Neural crest cell (in vitro differentiated cells): ENCODE measurements around the gene AGA. TPM values are rescaled to one million over a fixed set of nuclear protein-coding genes. Genes with fewer than 3 reads are reported as not detected.

Experiments used
- DNase-seq: peaks from one replicate; pipeline ENCODE4 v3.0.0; 2021; ENCODE audit warnings: low read depth, mixed read lengths, low spot score
- H3K27ac Mint-ChIP-seq: one replicate; pipeline ENCODE4 v1.8.0; 2021; ENCODE audit warnings: mild to moderate bottlenecking, mixed read lengths; ENCODE audit not compliant: unreplicated experiment
- H3K27me3 Mint-ChIP-seq: 2 replicates; pipeline ENCODE4 v1.8.0; 2021; ENCODE audit warnings: low read depth, mild to moderate bottlenecking, mixed read lengths
- H3K36me3 Mint-ChIP-seq: 2 replicates; pipeline ENCODE4 v1.8.0; 2021; ENCODE audit warnings: low read depth, mild to moderate bottlenecking, mixed read lengths
- H3K4me1 Mint-ChIP-seq: 2 replicates; pipeline ENCODE4 v1.8.0; 2021; ENCODE audit warnings: mixed read lengths
- H3K4me3 Mint-ChIP-seq: one replicate; pipeline ENCODE4 v1.8.0; 2021; ENCODE audit warnings: mild to moderate bottlenecking, mixed read lengths
- H3K9me3 Mint-ChIP-seq: 2 replicates; pipeline ENCODE4 v1.8.0; 2021; ENCODE audit warnings: mixed read lengths
- CTCF ChIP-seq: fragments of 200-600 bp; sonication (generic); conservative IDR thresholded peaks from 2 replicates; pipeline ENCODE4 v1.5.0; 2021; ENCODE audit warnings: antibody characterized with exemption, mild to moderate bottlenecking
- long read RNA-seq: library from polyadenylated mRNA; unstranded; transcript quantifications from one replicate; pipeline ENCODE4 v2.0.0, GENCODE V29; 2020
- total RNA-seq: library from RNA; stranded (reverse); gene quantifications from 2 replicates; pipeline ENCODE4 v1.2.1, GENCODE V29; 2021

The AGA gene
- 12.3 and 12.8 TPM in 2 replicates for total RNA-seq
- long read RNA-seq, transcript AGA-201 (9 exons, 2,107 nt), result major isoform, 47 of 53 reads
- long read RNA-seq, partial matches to known transcripts, result 0 of 53 reads
- long read RNA-seq, other reads (novel, unspliced or antisense), result 6 of 53 reads

- H3K27me3 Mint-ChIP-seq, result no peaks in the 10 kb centered on the region
- no peaks in the 10 kb centered on the region for H3K9me3 Mint-ChIP-seq
- H3K36me3 Mint-ChIP-seq, result peaks cover 2% of the 10 kb centered on the region
- peak within 1 kb of the TSS; percentile 92 for H3K4me3 Mint-ChIP-seq
- H3K27ac Mint-ChIP-seq, result peak within 1 kb of the TSS; percentile 94
- no peak for TF ChIP-seq CTCF
- DNase-seq, result peak; percentile 91
- H3K4me1 Mint-ChIP-seq, result peaks cover 29% of the 10 kb centered on the region
These were observed at the start of gene AGA for GRCh38 chr4:177441803-177442622. AGA (minus strand) TSS chr4:177442437; CDS start chr4:177442375, 62 bp downstream.

GRCh38 chr4:177492022-177492421 lies 49.8 kb upstream of the AGA start:
- H3K4me1 Mint-ChIP-seq, result peaks cover 4% of the 10 kb centered on the region

GRCh38 chr4:177490769-177491168 lies 48.5 kb upstream of the AGA start:
- Mint-ChIP-seq H3K36me3 (no peaks in the 10 kb centered on the region), H3K9me3 (no peaks in the 10 kb centered on the region), H3K27me3 (no peaks in the 10 kb centered on the region), H3K4me3 (no peak overlapping the region), H3K27ac (no peak overlapping the region), H3K4me1 (peaks cover 4% of the 10 kb centered on the region)
- no peak for DNase-seq
- TF ChIP-seq CTCF, result no peak

More at GRCh38 chr4:177492022-177492421, 49.8 kb upstream of the AGA start:
- DNase-seq, result no peak
- TF ChIP-seq CTCF, result no peak
- no peak overlapping the region for H3K27ac Mint-ChIP-seq
- no peaks in the 10 kb centered on the region for H3K27me3 Mint-ChIP-seq
- H3K4me3 Mint-ChIP-seq, result no peak overlapping the region
- H3K36me3 Mint-ChIP-seq, result no peaks in the 10 kb centered on the region
- H3K9me3 Mint-ChIP-seq, result no peaks in the 10 kb centered on the region

GRCh38 chr4:177489471-177490246 lies 47.4 kb upstream of the AGA start:
- Mint-ChIP-seq H3K36me3 (no peaks in the 10 kb centered on the region), H3K4me3 (no peak overlapping the region), H3K27me3 (no peaks in the 10 kb centered on the region), H3K27ac (no peak overlapping the region), H3K4me1 (peaks cover 12% of the 10 kb centered on the region), H3K9me3 (no peaks in the 10 kb centered on the region)
- no peak for TF ChIP-seq CTCF
- DNase-seq, result no peak

- H3K36me3 Mint-ChIP-seq, result no peaks in the 10 kb centered on the region
- H3K4me1 Mint-ChIP-seq, result peaks cover 9% of the 10 kb centered on the region
- H3K27ac Mint-ChIP-seq, result no peak overlapping the region
- DNase-seq, result no peak
- H3K9me3 Mint-ChIP-seq, result no peaks in the 10 kb centered on the region
- TF ChIP-seq CTCF, result no peak
- H3K4me3 Mint-ChIP-seq, result no peak overlapping the region
- no peaks in the 10 kb centered on the region for H3K27me3 Mint-ChIP-seq
These were observed 45.7 kb upstream of the AGA start for GRCh38 chr4:177487977-177488376.
